Measurements from ENCODE around the gene CCDC93.

- no peak for TF ChIP-seq EZH2 (IDR thresholded peaks at IDR 0.05; ENCODE audit: insufficient read depth, poor library complexity, severe bottlenecking)
- TF ChIP-seq EZH2phosphoT487 (IDR thresholded peaks at IDR 0.05; ENCODE audit: insufficient read depth, low read depth) = no peak
Measured at GRCh38 chr2:117987121-117987520, 26.7 kb downstream of the CCDC93 start.
